Measurements from ENCODE around the gene HS3ST5.

GRCh38 chr6:114162691-114163347, 180.0 kb downstream of the HS3ST5 start:
- TF ChIP-seq CTCF (IDR thresholded peaks at IDR 0.05) (no peak), POLR2A (IDR thresholded peaks at IDR 0.05) (no peak), EP300 (IDR thresholded peaks at IDR 0.05) (no peak), POLR2AphosphoS5 (IDR thresholded peaks at IDR 0.05) (no peak)

Measured in sigmoid colon (tissue), 4 donors.